Measurements from ENCODE around the gene TPSD1. TPM values are rescaled to one million over a fixed set of nuclear protein-coding genes. Genes with fewer than 3 reads are reported as not detected.

The TPSD1 gene
- total and polyA plus RNA-seq, 2 donors (not counting 3 experiments of a cell fraction or from before 2014, with no cell fraction given), result not detected

GRCh38 chr16:1306334-1306733 lies 50.5 kb downstream of the TPSD1 start:
- H3K9ac ChIP-seq (replicated peaks; ENCODE audit: extremely low read depth, insufficient read depth, low read length), result no peak overlapping the region
- H2AFZ ChIP-seq (ENCODE audit: low read depth, low read length), result no peak overlapping the region
- H3K4me3 ChIP-seq (replicated peaks in 1 of 3; ENCODE audit: insufficient read depth in 1 of 3, low read depth in 1 of 3, low read length in 3 of 3), result no peak overlapping the region
- TF ChIP-seq JUN (IDR thresholded peaks at IDR 0.05; ENCODE audit: borderline replicate concordance, insufficient read depth, insufficient read length, low read depth) (no peak), GATA2 (IDR thresholded peaks at IDR 0.05; ENCODE audit: insufficient read depth, insufficient read length, low read depth, low read length) (no peak), POLR2AphosphoS5 (IDR thresholded peaks at IDR 0.05; ENCODE audit: insufficient read depth, low read depth, low read length) (no peak), MAX (IDR thresholded peaks at IDR 0.05; ENCODE audit: insufficient read depth, insufficient read length) (no peak), CTCF (IDR thresholded peaks at IDR 0.05; ENCODE audit: extremely low read depth in 1 of 2, insufficient read depth in 1 of 2, low read depth in 1 of 2, low read length in 2 of 2) (no peak), MYC (IDR thresholded peaks at IDR 0.05; ENCODE audit: low read depth, low read length) (no peak), POLR2A (IDR thresholded peaks at IDR 0.05; ENCODE audit: low read depth, low read length) (no peak), FOS (IDR thresholded peaks at IDR 0.05; ENCODE audit: borderline replicate concordance, insufficient read depth, low read length) (no peak), EZH2 (IDR thresholded peaks at IDR 0.05; ENCODE audit: borderline replicate concordance, low read depth, low read length, severe bottlenecking) (no peak)
- no peaks in the 10 kb centered on the region for H4K20me1 ChIP-seq (replicated peaks; ENCODE audit: control insufficient read depth, extremely low read depth, insufficient read depth, low read length)
- DNase-seq (ENCODE audit: low read depth, low spot score) (no peak), FAIRE-seq (no peak)
- ChIA-PET CTCF (interaction anchor here (1.0 to 1.6 kb wide), 2 partner anchors 9 to 11 kb away, joined by 3 to 5 read pairs; no protein-coding TSS in a partner anchor), POLR2A (no interaction called here)
- H3K79me2 ChIP-seq (ENCODE audit: control insufficient read depth, insufficient read depth, low read length), result peaks cover 15% of the 10 kb centered on the region
- dilution Hi-C loops (cut with MboI; ENCODE audit: extremely low pct_ligation_motif_present, low sequenced_read_pairs), result no loop called here
- H3K9me1 ChIP-seq (replicated peaks; ENCODE audit: control insufficient read depth, extremely low read depth, insufficient read depth, low read length), result no peaks in the 10 kb centered on the region
- intact Hi-C loops (cut with micrococcal nuclease), result loop anchor here (10.0 kb wide), 2 partner anchors 98 to 478 kb away; partner anchors contain the start of genes NUBP2 and SPSB3
- BruUV-seq (replicated peaks), result no TSS peak
- H3K27me3 ChIP-seq (ENCODE audit: control insufficient read depth in 2 of 2, insufficient read depth in 2 of 2, low read length in 2 of 2), result no peaks in the 10 kb centered on the region
- H3K36me3 ChIP-seq (ENCODE audit: control insufficient read depth in 2 of 2, extremely low read depth in 1 of 2, insufficient read depth in 2 of 2, low read length in 2 of 2), result no peaks in the 10 kb centered on the region
- no peaks in the 10 kb centered on the region for H3K9me3 ChIP-seq (replicated peaks; ENCODE audit: control insufficient read depth, insufficient read depth, low read length)
- no peak overlapping the region for H3K27ac ChIP-seq (ENCODE audit: insufficient read depth, low read depth, low read length)
- H3K4me2 ChIP-seq (ENCODE audit: insufficient read depth, low read length), result no peak overlapping the region
- H3K4me1 ChIP-seq (ENCODE audit: control insufficient read depth, extremely low read depth, insufficient read depth, low read length), result peaks cover 9% of the 10 kb centered on the region

Data from endothelial cell of umbilical vein (primary cell).